Measurements from ENCODE around the gene DDX17.

- no peak for TF ChIP-seq CTCF (IDR thresholded peaks at IDR 0.05)
- no peak for TF ChIP-seq POLR2A (IDR thresholded peaks at IDR 0.05)
Measured at GRCh38 chr22:38494939-38495338, 11.2 kb downstream of the DDX17 start.

Measured in lower leg skin (tissue), 3 donors.